Ascending aorta (tissue), 2 donors: ENCODE data around the gene CDYL2. TPM values are rescaled to one million over a fixed set of nuclear protein-coding genes. Genes with fewer than 3 reads are reported as not detected.

Experiments used
- DNase-seq, 2 donors: peaks; one replicate each; pipeline ENCODE4 v3.0.0-alpha.2; 2019; ENCODE audit warnings: low spot score in 2 of 2
- H3K27ac ChIP-seq, 2 donors: fragments of 200-600 bp; sonication (generic); one replicate each; pipeline ENCODE4 v1.5.1; 2016 to 2017; ENCODE audit warnings: mild to moderate bottlenecking in 1 of 2
- H3K27me3 ChIP-seq: fragments of 200-600 bp; sonication (generic); one replicate; pipeline ENCODE4 v1.5.1; 2017
- H3K36me3 ChIP-seq, 2 donors: fragments of 200-600 bp; sonication (generic); one replicate each; pipeline ENCODE4 v1.5.1; 2016
- H3K4me1 ChIP-seq, 2 donors: fragments of 200-600 bp; sonication (generic); one replicate each; pipeline ENCODE4 v1.5.1; 2016 to 2017; ENCODE audit warnings: mild to moderate bottlenecking in 1 of 2
- H3K4me3 ChIP-seq, 2 donors: fragments of 200-600 bp; sonication (generic); one replicate each; pipeline ENCODE4 v1.5.1; 2016 to 2017; ENCODE audit warnings: mild to moderate bottlenecking in 1 of 2
- H3K9me3 ChIP-seq, 2 donors: fragments of 200-600 bp; sonication (generic); one replicate each; pipeline ENCODE4 v1.5.1; 2016
- CTCF ChIP-seq, 3 experiments: fragments of 200-600 bp in 2 of 3; fragments of 450-650 bp in 1 of 3; sonication (generic) in 2 of 3; IDR thresholded peaks; one replicate each; pipeline ENCODE4 v1.5.1; 2016 to 2019; ENCODE audit warnings: antibody characterized with exemption in 3 of 3, mild to moderate bottlenecking in 1 of 3, moderate library complexity in 1 of 3
- intact Hi-C: fragments of 100-400 bp; cut with DNase I; formaldehyde crosslinking; loops from one replicate; pipeline ENCODE4 v1.15.1; 2023
- total RNA-seq: library from RNA; depleted of rRNA; stranded (reverse); fragments of >200 nt; gene quantifications from one replicate; pipeline ENCODE4 v1.1.0, GENCODE V29; 2016

Gene CDYL2
- total RNA-seq, 1 donor from 2014 or later = 5.0 TPM

DNA sequence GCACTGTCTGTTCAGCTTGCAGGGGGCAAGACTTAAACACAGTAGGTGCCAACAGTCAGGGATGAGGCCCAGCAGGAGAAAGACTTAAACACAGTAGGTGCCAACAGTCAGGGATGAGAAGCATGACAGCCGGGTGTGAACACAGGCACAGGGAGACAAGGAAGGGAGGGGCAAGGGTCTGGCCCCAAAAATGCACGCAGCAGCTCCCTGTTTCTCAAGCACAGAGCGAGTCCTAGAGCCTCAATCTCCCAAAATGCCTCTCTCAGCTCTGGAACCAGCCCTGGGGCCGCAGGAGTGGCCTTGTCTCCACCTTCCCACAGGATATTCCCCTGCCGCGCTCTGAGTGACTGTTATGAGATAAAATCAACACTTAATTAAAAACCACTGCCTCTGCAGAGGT lies 197.2 kb downstream of the CDYL2 start:
- H3K27ac ChIP-seq = no peak overlapping the region
- intact Hi-C loops = no loop called here
- TF ChIP-seq CTCF (IDR thresholded peaks at IDR 0.05) = no peak
- H3K27me3 ChIP-seq = no peaks in the 10 kb centered on the region
- H3K9me3 ChIP-seq = no peaks in the 10 kb centered on the region
- no peaks in the 10 kb centered on the region for H3K4me1 ChIP-seq
- H3K4me3 ChIP-seq = no peak overlapping the region
- DNase-seq = no peak
- peaks cover 0 to 7% of the 10 kb centered on the region in 2 donors for H3K36me3 ChIP-seq

DNA sequence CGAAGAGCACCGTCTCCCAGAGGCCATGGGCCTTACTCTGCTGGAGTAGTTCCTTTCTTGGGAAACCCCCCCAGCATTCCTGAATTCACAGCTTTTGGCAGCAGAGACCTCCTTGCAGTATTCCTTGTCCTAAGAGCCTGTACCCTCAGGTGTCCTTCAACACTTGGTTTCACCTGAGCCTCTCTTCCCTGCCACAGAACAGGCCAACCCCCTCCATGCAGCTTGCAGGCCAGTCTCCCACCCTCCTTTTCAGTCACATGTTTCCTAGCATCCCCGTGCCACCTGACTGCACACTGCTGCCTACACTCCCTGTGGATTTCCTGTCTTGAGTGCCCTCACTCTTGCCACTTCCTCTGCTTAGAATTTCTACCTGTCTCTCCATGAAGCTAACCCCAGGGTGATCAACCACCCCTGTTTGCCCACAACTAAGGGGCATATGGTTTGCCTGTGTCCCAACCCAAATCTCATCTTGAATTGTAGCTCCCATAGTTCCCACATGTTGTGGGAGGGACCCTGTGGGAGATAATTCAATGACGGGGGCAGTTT lies 198.1 kb downstream of the CDYL2 start:
- Histone ChIP-seq H3K27ac (no peak overlapping the region), H3K27me3 (no peaks in the 10 kb centered on the region), H3K36me3 (peaks cover 0 to 7% of the 10 kb centered on the region in 2 donors), H3K4me3 (no peak overlapping the region), H3K4me1 (no peaks in the 10 kb centered on the region), H3K9me3 (no peaks in the 10 kb centered on the region)
- no peak for DNase-seq
- intact Hi-C loops = no loop called here
- TF ChIP-seq CTCF (IDR thresholded peaks at IDR 0.05) = no peak

DNA sequence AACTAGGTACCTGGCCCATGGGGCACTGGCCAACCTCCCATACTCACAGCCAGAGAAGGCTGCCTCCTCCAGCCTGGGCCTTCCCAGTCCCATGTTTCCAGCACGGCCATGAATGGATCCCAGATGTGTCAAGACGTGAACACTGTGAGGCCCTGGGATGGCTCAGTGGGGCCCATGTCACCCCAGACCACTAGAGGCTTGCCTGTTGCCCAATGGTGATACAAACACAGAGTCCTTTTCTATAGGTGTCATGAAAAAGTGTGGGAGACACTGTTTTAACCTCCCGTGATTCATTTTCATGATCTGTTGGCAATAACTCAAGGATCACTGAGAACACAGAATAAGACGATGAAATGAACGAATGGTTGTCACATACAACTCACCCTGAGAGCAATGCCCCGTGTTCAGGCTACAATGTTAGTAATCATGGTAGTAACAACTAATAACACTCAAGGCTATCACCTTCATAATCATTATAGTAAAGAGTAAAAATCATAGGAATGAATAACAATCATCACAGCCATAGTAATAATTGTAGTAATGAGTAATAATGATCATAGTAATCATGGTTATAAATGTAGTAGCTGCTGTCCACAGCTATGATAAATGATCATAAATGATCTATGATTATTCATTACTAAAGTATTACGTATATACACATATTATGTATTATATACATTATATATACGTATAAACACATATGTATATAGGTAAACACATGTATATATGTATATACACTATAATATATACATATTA lies 199.6 kb downstream of the CDYL2 start:
- H3K4me1 ChIP-seq = no peaks in the 10 kb centered on the region
- no peak overlapping the region for H3K4me3 ChIP-seq
- TF ChIP-seq CTCF (IDR thresholded peaks at IDR 0.05) = no peak
- H3K27ac ChIP-seq = no peak overlapping the region
- H3K36me3 ChIP-seq = peaks cover 0 to 7% of the 10 kb centered on the region in 2 donors
- intact Hi-C loops = no loop called here
- H3K27me3 ChIP-seq = no peaks in the 10 kb centered on the region
- H3K9me3 ChIP-seq = no peaks in the 10 kb centered on the region
- no peak for DNase-seq

DNA sequence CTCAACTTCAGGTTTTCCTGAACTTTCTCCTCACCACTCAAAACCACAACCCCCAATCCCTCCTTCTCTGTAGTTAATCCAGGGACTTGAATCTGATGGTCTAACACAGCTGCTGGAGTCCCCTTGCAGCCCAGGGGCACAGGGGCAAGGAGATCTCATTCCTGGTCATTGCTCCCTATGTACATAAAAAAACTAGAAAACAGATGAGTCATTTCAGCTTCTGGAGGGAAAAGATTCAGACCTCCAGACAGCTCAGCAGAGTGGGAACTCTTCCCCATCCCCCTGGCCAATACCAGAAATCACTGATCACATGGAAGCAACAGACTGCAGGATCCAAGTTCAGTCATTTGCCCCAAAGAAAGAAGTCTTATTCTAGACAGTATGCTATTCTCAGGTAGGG lies 201.5 kb downstream of the CDYL2 start:
- intact Hi-C loops = no loop called here
- Histone ChIP-seq H3K4me1 (no peaks in the 10 kb centered on the region), H3K27ac (no peak overlapping the region), H3K36me3 (peaks cover 0 to 7% of the 10 kb centered on the region in 2 donors), H3K4me3 (no peak overlapping the region), H3K9me3 (no peaks in the 10 kb centered on the region), H3K27me3 (no peaks in the 10 kb centered on the region)
- TF ChIP-seq CTCF (IDR thresholded peaks at IDR 0.05) = no peak
- no peak for DNase-seq

GRCh38 chr16:80601182-80601581 lies 203.2 kb downstream of the CDYL2 start:
- Histone ChIP-seq H3K36me3 (peaks cover 0 to 4% of the 10 kb centered on the region in 2 donors), H3K9me3 (no peaks in the 10 kb centered on the region), H3K27ac (no peak overlapping the region), H3K27me3 (no peaks in the 10 kb centered on the region), H3K4me3 (no peak overlapping the region), H3K4me1 (no peaks in the 10 kb centered on the region)
- no peak for DNase-seq
- TF ChIP-seq CTCF (IDR thresholded peaks at IDR 0.05) = no peak
- intact Hi-C loops = no loop called here
